ENCODE measurements around the gene STK32C.
"Not testable (repeated sequence)": the region's sequence is repeated elsewhere in the genome, so short reads cannot be mapped to it uniquely, and the experiment has no call there.

DNA sequence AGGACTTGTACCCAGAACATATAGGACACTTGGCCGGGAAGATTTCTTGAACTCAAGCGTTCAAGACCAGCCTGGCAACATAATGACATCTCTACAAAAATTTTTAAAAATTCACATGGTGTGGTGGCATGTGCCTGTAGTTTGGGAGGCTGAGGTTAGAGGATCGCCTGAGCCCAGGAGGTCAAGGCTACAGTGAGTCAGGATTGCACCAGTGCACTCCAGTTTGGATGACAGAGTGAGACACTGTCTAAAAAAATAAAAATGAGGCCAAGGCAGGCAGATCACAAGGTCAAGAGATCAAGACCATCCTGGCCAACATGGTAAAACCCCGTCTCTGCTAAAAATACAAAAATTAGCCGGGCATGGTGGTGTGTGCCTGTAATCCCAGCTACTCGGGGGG, 9.7 kb upstream of the STK32C start:
- TF ChIP-seq, protein P1, sequence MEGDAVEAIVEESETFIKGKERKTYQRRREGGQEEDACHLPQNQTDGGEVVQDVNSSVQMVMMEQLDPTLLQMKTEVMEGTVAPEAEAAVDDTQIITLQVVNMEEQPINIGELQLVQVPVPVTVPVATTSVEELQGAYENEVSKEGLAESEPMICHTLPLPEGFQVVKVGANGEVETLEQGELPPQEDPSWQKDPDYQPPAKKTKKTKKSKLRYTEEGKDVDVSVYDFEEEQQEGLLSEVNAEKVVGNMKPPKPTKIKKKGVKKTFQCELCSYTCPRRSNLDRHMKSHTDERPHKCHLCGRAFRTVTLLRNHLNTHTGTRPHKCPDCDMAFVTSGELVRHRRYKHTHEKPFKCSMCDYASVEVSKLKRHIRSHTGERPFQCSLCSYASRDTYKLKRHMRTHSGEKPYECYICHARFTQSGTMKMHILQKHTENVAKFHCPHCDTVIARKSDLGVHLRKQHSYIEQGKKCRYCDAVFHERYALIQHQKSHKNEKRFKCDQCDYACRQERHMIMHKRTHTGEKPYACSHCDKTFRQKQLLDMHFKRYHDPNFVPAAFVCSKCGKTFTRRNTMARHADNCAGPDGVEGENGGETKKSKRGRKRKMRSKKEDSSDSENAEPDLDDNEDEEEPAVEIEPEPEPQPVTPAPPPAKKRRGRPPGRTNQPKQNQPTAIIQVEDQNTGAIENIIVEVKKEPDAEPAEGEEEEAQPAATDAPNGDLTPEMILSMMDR (IDR thresholded peaks at IDR 0.05 in 4 of 5, conservative IDR thresholded peaks at IDR 0.05 in 1 of 5) = not testable (repeated sequence)
- not testable (repeated sequence) for TF ChIP-seq POLR2A (IDR thresholded peaks at IDR 0.05)

Data from gastrocnemius medialis (tissue), 4 donors.